ENCODE results near the gene FOXJ3.

FOXJ3 gene

DNA sequence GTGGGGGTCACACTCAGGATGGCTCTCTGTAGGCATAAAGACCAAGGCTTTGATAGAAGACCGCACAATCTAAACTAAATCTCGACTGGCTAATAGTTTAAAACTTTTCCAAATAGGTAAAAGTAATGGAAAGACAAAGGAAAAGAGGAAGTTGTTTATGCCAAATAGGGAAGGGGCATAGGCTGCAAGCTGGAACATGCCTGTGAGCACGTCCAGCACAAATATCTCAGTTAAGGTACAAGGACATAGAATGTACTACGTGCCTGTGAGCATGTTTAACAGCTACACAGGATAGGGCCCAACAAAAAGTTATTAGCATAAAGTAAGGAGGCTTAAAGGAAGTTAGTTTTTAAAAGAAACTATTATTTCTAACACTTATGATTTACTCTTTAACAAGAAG, 142.9 kb downstream of the FOXJ3 start:
- DNase-seq (ENCODE audit: low spot score in 2 of 2) (no peak), ATAC-seq (ENCODE audit: low read depth) (no peak)
- no peaks in the 10 kb centered on the region for H3K9me3 Mint-ChIP-seq
- H3K36me3 Mint-ChIP-seq = peaks cover 25% of the 10 kb centered on the region
- H3K27me3 Mint-ChIP-seq = no peaks in the 10 kb centered on the region
- no peaks in the 10 kb centered on the region for H3K4me1 Mint-ChIP-seq
- no peak overlapping the region for H3K4me3 Mint-ChIP-seq
- H3K27ac Mint-ChIP-seq = no peak overlapping the region

DNA sequence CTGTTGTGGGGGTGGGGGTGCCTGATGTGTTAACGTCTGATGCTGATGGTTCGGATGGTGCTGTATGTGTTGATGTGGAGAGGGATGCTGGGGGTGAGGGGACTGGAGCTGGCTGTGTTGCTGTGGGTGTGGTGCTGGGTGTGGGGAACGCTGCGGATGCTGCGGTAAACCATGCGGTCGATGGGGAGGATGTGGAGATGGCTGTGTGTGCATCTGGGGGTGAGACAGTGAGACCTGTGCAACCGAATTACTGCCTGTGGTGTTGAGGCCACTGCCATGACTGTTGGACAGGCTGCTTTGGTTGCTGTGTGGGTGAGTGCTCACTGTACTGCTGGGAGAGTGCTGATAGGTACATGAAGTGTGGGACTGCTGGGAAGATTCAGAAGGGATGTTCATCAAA, 143.7 kb downstream of the FOXJ3 start:
- Mint-ChIP-seq H3K36me3 (peaks cover 26% of the 10 kb centered on the region), H3K27me3 (no peaks in the 10 kb centered on the region), H3K4me3 (no peak overlapping the region), H3K9me3 (no peaks in the 10 kb centered on the region), H3K4me1 (no peaks in the 10 kb centered on the region), H3K27ac (no peak overlapping the region)
- no peak for ATAC-seq (ENCODE audit: low read depth)
- no peak for DNase-seq (ENCODE audit: low spot score in 2 of 2)

DNA sequence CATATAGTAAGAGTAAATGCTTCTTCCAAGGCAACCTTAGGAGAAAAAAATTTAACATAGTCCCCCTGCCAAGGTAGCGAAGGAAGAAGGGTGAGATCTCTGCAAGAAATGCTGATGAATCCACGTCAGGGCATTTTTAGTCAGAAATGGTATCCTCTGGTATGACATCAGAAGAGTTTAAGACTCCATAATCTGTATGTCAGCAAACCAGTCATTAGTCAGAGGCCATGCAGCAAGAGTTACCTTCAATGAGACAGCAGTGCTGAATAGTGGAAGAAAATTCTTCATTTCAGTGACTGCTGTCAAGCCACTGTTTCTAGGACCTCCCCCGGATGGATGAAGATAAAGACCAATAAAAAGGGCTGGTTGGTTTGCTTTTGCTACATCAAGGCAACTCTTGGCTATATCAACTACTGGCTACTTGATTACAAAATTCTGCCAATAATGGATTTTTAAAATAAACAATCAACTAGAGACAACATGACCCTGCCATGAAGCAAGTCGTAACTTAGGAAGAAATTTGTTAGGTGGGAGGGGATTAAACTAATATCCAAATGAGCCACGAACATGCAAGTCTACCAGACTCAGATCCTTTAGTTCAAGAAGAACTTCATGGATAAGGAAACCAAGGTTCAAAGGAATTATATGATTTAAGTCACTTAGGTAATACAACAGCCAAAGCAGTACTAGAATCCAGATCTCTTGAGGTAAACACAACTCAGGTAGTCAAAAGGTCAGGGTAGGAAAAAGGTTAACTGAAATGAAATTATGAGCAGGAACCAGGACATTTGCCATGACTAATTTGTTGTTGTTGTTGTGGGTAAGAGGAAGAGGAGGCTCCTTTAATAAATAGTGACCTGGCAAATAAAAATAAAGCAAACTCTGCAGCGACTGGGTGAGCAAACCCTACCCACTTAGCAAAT, 144.8 kb downstream of the FOXJ3 start:
- Mint-ChIP-seq H3K36me3 (peaks cover 32% of the 10 kb centered on the region), H3K27ac (no peak overlapping the region)
- DNase-seq (ENCODE audit: low spot score in 2 of 2) = no peak

DNA sequence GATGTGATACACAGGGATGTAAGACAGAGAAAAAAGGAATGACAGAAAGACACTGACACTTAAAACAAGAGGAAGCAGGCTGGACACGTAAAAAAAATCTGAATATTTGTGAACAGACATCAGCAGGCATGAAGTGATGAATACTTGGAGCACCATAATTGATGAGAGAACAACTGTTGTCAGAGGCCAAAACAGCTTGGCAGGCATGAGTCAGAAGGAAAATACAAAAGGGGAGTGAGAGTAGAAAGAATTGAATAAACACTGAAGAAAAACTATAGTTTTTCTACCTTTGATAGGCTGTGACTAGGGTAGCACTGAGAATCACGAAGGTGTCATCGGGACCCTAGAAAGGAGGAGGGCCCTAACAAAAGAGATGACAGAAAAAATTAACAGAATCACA, 148.9 kb downstream of the FOXJ3 start:
- Mint-ChIP-seq H3K36me3 (peaks cover 37% of the 10 kb centered on the region), H3K27ac (no peak overlapping the region), H3K4me1 (no peaks in the 10 kb centered on the region), H3K9me3 (no peaks in the 10 kb centered on the region), H3K27me3 (no peaks in the 10 kb centered on the region), H3K4me3 (no peak overlapping the region)
- DNase-seq (ENCODE audit: low spot score in 2 of 2) (no peak), ATAC-seq (ENCODE audit: low read depth) (no peak)

More for the DNA sequence above, 144.8 kb downstream of the FOXJ3 start:
- ATAC-seq (ENCODE audit: low read depth) = no peak
- Mint-ChIP-seq H3K4me3 (no peak overlapping the region), H3K4me1 (no peaks in the 10 kb centered on the region), H3K27me3 (no peaks in the 10 kb centered on the region), H3K9me3 (no peaks in the 10 kb centered on the region)

DNA sequence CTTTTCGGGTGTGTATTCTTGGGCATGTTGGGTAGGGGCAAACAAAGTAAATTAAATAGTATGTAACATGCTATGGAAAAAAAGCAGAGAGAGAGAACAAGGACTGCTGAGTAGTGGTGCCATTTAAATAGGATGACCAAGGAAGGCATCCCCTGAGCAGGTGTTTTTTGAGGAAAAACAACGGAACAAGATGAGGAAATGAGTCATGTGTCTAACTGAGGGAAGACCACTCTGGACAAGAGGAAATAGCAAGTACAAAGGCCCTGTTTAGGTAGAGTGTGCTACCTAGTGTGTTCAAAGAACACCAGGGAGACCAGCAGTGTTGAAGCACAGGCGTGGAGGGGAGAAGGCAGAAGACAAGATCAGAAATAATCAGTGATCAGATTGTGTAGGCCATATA, 150.4 kb downstream of the FOXJ3 start:
- ATAC-seq (ENCODE audit: low read depth) (no peak), DNase-seq (ENCODE audit: low spot score in 2 of 2) (no peak)
- H3K4me1 Mint-ChIP-seq = no peaks in the 10 kb centered on the region
- no peaks in the 10 kb centered on the region for H3K27me3 Mint-ChIP-seq
- H3K9me3 Mint-ChIP-seq = no peaks in the 10 kb centered on the region
- no peak overlapping the region for H3K4me3 Mint-ChIP-seq
- peaks cover 34% of the 10 kb centered on the region for H3K36me3 Mint-ChIP-seq
- no peak overlapping the region for H3K27ac Mint-ChIP-seq

DNA sequence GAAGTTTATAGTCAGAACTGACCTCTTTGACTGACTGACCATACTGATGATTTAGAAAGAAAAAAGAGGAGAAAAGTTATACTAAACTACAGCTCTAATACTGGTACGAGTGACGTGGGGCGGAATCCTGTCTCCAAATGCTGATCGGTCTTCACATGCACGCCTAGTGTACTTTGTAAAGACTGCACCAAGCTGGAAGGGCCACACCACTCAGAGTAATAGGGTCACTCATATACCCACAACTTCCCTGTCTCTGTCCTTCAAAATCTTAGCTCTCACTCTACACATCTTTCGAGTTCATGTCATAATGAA, 151.1 kb downstream of the FOXJ3 start:
- Mint-ChIP-seq H3K27ac (no peak overlapping the region), H3K4me1 (no peaks in the 10 kb centered on the region), H3K4me3 (no peak overlapping the region), H3K36me3 (peaks cover 35% of the 10 kb centered on the region), H3K9me3 (no peaks in the 10 kb centered on the region), H3K27me3 (no peaks in the 10 kb centered on the region)
- DNase-seq (ENCODE audit: low spot score in 2 of 2) (no peak), ATAC-seq (ENCODE audit: low read depth) (no peak)

DNA sequence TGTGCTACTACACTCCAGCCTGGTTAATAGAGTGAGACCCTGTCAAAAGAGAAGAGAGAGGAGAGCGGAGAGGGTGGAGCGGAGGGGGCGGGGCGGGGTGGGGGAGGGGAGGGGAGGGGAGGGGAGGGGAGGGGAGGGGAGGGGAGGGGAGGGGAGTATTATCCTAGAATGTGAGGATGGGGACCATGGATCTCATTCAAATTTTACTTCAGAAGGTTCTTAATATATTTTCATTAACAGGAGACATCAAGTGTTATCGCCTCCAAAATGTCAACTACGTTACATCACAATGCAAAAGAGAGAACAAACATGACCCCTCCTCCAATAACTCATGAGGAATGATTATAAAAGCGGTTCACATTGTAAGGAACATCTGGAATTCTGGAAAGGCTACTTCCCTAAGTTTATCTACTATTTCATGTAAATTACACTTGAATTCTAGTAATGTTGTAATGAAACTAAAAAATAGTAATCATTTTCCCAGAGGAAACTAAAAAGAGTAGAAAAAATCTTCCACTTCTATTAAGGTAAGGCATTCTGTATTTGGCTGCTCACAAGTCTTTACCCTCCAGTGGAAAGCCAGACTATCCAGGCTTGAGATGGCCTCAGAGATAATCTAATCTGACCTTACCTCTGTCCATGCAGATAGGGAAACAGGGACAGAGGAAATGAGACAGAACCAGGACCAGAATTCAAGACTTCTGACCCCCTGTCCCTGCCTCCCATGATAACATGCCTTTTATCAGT, 151.7 kb downstream of the FOXJ3 start:
- Mint-ChIP-seq H3K4me3 (no peak overlapping the region), H3K36me3 (peaks cover 35% of the 10 kb centered on the region), H3K27me3 (no peaks in the 10 kb centered on the region), H3K4me1 (no peaks in the 10 kb centered on the region), H3K9me3 (no peaks in the 10 kb centered on the region), H3K27ac (peak overlapping the region; percentile 49)
- ATAC-seq (ENCODE audit: low read depth) (no peak), DNase-seq (ENCODE audit: low spot score in 2 of 2) (no peak)

DNA sequence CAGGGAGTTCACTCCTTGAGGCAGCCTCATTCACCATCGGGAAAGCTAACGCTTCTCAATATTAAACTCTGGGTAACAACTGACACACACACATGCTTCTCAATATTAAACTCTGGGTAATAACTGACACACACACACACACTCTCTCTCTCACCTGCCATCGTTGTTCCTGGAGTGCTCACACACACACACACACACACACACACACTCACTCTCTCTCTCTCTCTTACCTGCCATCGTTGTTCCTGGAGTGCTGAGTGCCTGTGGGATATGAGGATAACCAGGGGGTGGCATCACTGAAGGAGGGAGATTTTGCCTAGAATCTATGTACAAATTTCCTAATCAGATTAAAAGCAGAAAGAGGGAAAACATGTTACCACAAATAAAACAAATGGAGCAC, 153.3 kb downstream of the FOXJ3 start:
- Mint-ChIP-seq H3K27ac (peak overlapping the region; percentile 8), H3K36me3 (peaks cover 25% of the 10 kb centered on the region)

DNA sequence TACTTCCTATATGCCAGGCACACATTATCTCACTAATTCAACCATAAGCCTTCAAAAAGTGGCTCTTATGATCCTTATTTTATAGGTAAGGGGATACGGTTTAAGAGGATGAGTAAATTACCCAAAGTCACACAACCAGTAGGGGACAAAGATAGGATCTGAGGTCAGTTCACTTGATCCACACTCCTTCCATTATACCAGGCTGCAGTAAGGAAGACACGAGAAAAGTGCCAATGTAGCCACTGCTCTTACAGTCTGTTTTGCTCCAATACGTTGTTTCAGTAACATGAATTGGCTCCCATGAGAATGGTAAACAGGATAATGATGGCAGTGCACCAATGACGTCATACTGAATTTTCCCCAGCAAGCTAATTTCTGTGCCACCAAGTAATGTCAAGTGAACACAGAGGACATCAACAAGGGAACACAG, 155.1 kb downstream of the FOXJ3 start:
- DNase-seq (ENCODE audit: low spot score in 2 of 2) = no peak
- no peak overlapping the region for H3K4me3 Mint-ChIP-seq
- H3K36me3 Mint-ChIP-seq = peaks cover 19% of the 10 kb centered on the region
- H3K4me1 Mint-ChIP-seq = no peaks in the 10 kb centered on the region
- ATAC-seq (ENCODE audit: low read depth) = no peak
- H3K27me3 Mint-ChIP-seq = no peaks in the 10 kb centered on the region
- H3K27ac Mint-ChIP-seq = peak overlapping the region; percentile 58
- no peaks in the 10 kb centered on the region for H3K9me3 Mint-ChIP-seq

More for the DNA sequence above, 153.3 kb downstream of the FOXJ3 start:
- no peak overlapping the region for H3K4me3 Mint-ChIP-seq
- no peaks in the 10 kb centered on the region for H3K27me3 Mint-ChIP-seq
- H3K4me1 Mint-ChIP-seq = no peaks in the 10 kb centered on the region
- DNase-seq (ENCODE audit: low spot score in 2 of 2) (no peak), ATAC-seq (ENCODE audit: low read depth) (no peak)
- no peaks in the 10 kb centered on the region for H3K9me3 Mint-ChIP-seq

DNA sequence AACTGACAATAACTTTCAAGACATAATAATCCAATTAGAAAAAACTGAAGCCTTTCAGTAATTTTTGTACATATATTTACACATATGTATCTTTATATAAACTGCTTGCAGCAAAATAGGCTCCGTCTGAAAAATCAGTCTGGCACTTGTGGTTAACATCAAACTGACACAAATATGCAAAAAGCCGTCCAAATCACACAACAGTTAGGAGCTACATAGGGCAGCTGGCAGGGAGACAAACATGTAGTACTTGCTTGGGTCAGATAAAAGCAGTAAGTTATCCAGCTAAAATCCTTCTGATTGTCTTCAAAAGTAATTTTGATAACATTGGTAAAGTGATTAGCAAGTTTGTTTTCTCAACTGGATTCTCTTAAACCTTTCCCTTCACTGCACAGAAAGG, 155.8 kb downstream of the FOXJ3 start:
- no peak for ATAC-seq (ENCODE audit: low read depth)
- H3K4me1 Mint-ChIP-seq = no peaks in the 10 kb centered on the region
- H3K36me3 Mint-ChIP-seq = peaks cover 14% of the 10 kb centered on the region
- DNase-seq (ENCODE audit: low spot score in 2 of 2) = no peak
- H3K9me3 Mint-ChIP-seq = no peaks in the 10 kb centered on the region
- H3K27me3 Mint-ChIP-seq = no peaks in the 10 kb centered on the region
- H3K27ac Mint-ChIP-seq = no peak overlapping the region
- H3K4me3 Mint-ChIP-seq = no peak overlapping the region

DNA sequence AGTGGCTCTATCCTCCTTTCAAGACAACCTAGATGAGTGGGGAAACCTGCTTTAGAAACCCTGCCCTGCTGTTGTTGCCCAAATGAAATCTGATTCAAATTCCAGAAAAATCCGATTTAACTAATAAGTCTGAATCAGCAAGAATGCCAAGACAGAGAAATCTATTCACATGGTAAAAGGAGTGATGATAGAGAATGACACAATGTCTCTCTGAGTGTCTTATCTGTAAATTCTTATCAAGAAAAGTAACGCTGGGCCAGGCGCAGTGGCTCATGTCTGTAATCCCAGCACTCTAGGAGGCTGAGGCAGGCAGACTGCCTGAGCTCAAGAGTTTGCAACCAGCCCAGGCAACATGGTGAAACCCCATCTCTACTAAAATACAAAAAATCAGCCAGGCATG, 156.8 kb downstream of the FOXJ3 start:
- H3K27ac Mint-ChIP-seq = no peak overlapping the region
- H3K9me3 Mint-ChIP-seq = no peaks in the 10 kb centered on the region
- peaks cover 14% of the 10 kb centered on the region for H3K36me3 Mint-ChIP-seq
- no peak overlapping the region for H3K4me3 Mint-ChIP-seq
- no peaks in the 10 kb centered on the region for H3K4me1 Mint-ChIP-seq
- ATAC-seq (ENCODE audit: low read depth) = no peak
- DNase-seq (ENCODE audit: low spot score in 2 of 2) = no peak
- H3K27me3 Mint-ChIP-seq = no peaks in the 10 kb centered on the region

DNA sequence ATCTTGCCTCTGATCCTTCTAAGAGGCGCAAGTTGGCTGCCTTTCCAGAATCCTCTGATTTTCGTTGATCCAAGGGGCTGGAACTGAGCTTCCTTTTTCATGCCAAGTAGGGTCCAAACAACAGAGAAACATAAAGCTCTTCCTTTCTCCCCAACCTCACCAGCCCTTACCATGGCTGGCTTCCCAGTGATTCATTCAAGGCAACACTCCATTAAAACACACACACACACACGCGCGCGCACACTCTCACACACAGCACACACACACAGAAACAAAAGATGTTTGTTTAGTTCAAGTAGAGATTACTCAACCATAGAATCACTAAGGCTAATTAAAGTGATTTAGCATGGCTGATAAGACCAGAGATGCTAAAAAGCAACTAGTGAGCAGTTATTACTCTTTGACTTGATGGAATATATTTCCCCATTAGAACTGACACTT, 157.5 kb downstream of the FOXJ3 start:
- H3K27me3 Mint-ChIP-seq = no peaks in the 10 kb centered on the region
- H3K9me3 Mint-ChIP-seq = no peaks in the 10 kb centered on the region
- H3K27ac Mint-ChIP-seq = no peak overlapping the region
- DNase-seq (ENCODE audit: low spot score in 2 of 2) = no peak
- no peak overlapping the region for H3K4me3 Mint-ChIP-seq
- no peaks in the 10 kb centered on the region for H3K4me1 Mint-ChIP-seq
- peaks cover 10% of the 10 kb centered on the region for H3K36me3 Mint-ChIP-seq
- no peak for ATAC-seq (ENCODE audit: low read depth)

DNA sequence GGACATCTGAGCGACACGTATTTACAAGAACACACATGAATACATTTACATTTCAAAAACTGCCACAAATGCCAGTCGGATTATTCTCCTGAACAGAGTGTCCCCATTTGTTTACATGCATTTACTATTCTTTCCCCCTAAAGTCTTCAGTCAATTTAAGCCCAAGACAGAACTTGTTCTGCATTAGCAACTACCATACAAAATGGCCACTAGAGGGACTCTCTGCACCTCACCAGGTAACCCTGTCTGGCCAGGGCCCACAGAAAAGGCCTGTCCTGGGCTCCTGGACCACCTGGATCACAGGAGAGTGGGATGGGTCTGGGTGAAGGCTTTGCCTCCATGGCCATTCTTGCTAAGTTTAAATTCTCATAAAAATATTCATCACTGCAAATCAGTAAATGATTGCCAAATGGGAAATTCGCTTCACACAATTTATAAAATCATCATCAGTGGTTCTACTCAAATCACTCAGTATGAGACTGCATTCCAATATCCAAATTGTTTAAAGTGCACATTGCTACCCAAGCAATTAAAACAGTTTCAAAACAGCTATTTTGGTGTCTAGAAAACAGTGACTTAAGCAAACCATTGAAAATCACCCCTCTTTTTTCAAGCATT, 158.0 kb downstream of the FOXJ3 start:
- DNase-seq (ENCODE audit: low spot score in 2 of 2) = peak in 1 of 2 donors; percentile 19
- H3K9me3 Mint-ChIP-seq = no peaks in the 10 kb centered on the region
- H3K36me3 Mint-ChIP-seq = peaks cover 10% of the 10 kb centered on the region
- no peak overlapping the region for H3K27ac Mint-ChIP-seq
- no peak overlapping the region for H3K4me3 Mint-ChIP-seq
- no peaks in the 10 kb centered on the region for H3K4me1 Mint-ChIP-seq
- peak; percentile 60 for ATAC-seq (ENCODE audit: low read depth)
- no peaks in the 10 kb centered on the region for H3K27me3 Mint-ChIP-seq

DNA sequence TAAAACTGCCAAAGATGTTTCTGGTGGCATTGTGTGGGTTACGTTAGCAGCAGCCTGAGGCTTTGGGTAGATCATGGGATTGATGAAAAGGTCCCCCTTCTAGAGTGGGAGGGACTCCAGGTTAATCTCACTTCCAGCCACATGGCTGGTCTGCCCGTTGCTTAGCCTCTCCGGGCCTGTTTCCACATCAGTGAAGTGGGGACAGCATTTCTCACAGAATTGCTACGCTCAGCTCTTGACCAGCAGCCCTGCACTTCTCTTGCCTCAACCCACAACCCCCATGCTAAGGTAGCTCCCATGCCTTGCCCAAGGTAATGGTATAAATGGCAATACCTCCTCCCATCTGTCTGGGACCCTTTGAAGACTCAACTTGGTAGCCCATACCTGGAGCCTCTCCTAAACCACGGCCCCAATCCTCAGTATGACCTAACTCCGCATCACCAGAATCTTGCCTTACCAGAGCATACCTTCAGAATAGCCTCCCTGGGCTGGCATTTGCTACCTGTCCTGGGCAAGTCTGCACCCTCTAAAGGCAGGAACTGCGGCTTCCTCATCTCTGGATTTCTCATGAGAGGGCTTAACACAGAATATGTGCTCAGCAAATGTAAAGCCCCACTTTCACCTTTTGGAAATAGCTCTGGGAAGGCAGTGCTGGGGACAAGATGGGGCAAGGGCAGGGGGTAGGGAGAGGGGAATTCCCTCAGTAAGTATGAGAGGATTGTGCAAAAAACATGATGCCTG, 159.6 kb downstream of the FOXJ3 start:
- H3K27me3 Mint-ChIP-seq = no peaks in the 10 kb centered on the region
- no peaks in the 10 kb centered on the region for H3K4me1 Mint-ChIP-seq
- no peak overlapping the region for H3K27ac Mint-ChIP-seq
- ATAC-seq (ENCODE audit: low read depth) (no peak), DNase-seq (ENCODE audit: low spot score in 2 of 2) (no peak)
- no peaks in the 10 kb centered on the region for H3K9me3 Mint-ChIP-seq
- no peak overlapping the region for H3K4me3 Mint-ChIP-seq
- H3K36me3 Mint-ChIP-seq = peaks cover 7% of the 10 kb centered on the region
